ENCODE measurements around the gene SEMA4F.

DNA sequence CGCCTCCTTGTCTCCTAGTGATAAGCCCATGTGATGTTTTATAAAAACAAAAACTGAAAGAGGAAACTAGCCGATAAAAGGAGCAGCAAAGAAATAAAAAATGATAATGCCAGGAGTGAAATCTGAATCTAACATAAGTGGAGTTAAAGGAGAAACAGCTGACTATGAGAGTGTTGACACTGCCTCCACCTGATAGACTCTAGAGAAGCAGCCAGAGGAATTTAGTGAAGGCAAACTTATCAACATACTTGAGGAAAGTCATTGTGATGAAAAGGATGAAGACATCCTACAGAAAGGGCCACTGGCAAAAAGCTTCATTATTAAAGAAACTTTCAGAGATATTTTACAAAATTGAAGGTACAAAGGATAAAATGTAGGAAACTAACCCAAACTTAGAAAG lies 7.8 kb upstream of the SEMA4F start:
- TF ChIP-seq, protein P1, sequence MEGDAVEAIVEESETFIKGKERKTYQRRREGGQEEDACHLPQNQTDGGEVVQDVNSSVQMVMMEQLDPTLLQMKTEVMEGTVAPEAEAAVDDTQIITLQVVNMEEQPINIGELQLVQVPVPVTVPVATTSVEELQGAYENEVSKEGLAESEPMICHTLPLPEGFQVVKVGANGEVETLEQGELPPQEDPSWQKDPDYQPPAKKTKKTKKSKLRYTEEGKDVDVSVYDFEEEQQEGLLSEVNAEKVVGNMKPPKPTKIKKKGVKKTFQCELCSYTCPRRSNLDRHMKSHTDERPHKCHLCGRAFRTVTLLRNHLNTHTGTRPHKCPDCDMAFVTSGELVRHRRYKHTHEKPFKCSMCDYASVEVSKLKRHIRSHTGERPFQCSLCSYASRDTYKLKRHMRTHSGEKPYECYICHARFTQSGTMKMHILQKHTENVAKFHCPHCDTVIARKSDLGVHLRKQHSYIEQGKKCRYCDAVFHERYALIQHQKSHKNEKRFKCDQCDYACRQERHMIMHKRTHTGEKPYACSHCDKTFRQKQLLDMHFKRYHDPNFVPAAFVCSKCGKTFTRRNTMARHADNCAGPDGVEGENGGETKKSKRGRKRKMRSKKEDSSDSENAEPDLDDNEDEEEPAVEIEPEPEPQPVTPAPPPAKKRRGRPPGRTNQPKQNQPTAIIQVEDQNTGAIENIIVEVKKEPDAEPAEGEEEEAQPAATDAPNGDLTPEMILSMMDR (IDR thresholded peaks at IDR 0.05) = no peak
- no peak for TF ChIP-seq EP300 (IDR thresholded peaks at IDR 0.05)
- no peak for TF ChIP-seq POLR2AphosphoS5 (IDR thresholded peaks at IDR 0.05)
